Measurements from ENCODE around the gene LUC7L2.

LUC7L2 gene

GRCh38 chr7:139362302-139362701, 2.6 kb downstream of the LUC7L2 start:
- H3K9ac ChIP-seq, result no peak overlapping the region
- H2AFZ ChIP-seq (ENCODE audit: low read depth), result no peak overlapping the region
- peak overlapping the region; percentile 96 for H3K4me2 ChIP-seq
- no peak overlapping the region for H3K4me3 ChIP-seq (IDR thresholded peaks at IDR 0.05; ENCODE audit: insufficient read depth, low read depth, low read length)
- H3K79me2 ChIP-seq (ENCODE audit: insufficient read depth, low read depth), result peaks cover 72% of the 10 kb centered on the region
- no peaks in the 10 kb centered on the region for H3K27me3 ChIP-seq (ENCODE audit: insufficient read depth, low read depth)
- H3K27ac ChIP-seq, result no peak overlapping the region
- TF ChIP-seq CTCF (conservative IDR thresholded peaks at IDR 0.05; ENCODE audit: low read depth, low read length), result no peak
- H4K20me1 ChIP-seq (ENCODE audit: insufficient read depth), result peaks cover 34% of the 10 kb centered on the region
- H3K4me1 ChIP-seq (ENCODE audit: low read depth, poor library complexity, severe bottlenecking), result peaks cover 52% of the 10 kb centered on the region
- H3K36me3 ChIP-seq (ENCODE audit: insufficient read depth), result peaks cover 3% of the 10 kb centered on the region; the same call in 1 of the 2 replicates

- Histone ChIP-seq H3K4me3 (IDR thresholded peaks at IDR 0.05; ENCODE audit: insufficient read depth, low read depth, low read length) (no peak overlapping the region), H3K4me2 (peak overlapping the region; percentile 96; the same call in 1 of the 2 replicates)
Observed at GRCh38 chr7:139362981-139363380, 3.3 kb downstream of the LUC7L2 start.

GRCh38 chr7:139365336-139365735, 5.6 kb downstream of the LUC7L2 start:
- H3K36me3 ChIP-seq (ENCODE audit: insufficient read depth), result peaks cover 5% of the 10 kb centered on the region; the same call in 1 of the 2 replicates
- no peak overlapping the region for H3K27ac ChIP-seq
- H3K4me3 ChIP-seq (IDR thresholded peaks at IDR 0.05; ENCODE audit: insufficient read depth, low read depth, low read length), result no peak overlapping the region
- no peak for TF ChIP-seq CTCF (conservative IDR thresholded peaks at IDR 0.05; ENCODE audit: low read depth, low read length)
- H3K9ac ChIP-seq, result no peak overlapping the region
- H3K4me2 ChIP-seq, result no peak overlapping the region
- peaks cover 58% of the 10 kb centered on the region for H3K4me1 ChIP-seq (ENCODE audit: low read depth, poor library complexity, severe bottlenecking)
- peaks cover 63% of the 10 kb centered on the region for H4K20me1 ChIP-seq (ENCODE audit: insufficient read depth)
- peaks cover 100% of the 10 kb centered on the region for H3K79me2 ChIP-seq (ENCODE audit: insufficient read depth, low read depth)
- no peak overlapping the region for H2AFZ ChIP-seq (ENCODE audit: low read depth)
- H3K27me3 ChIP-seq (ENCODE audit: insufficient read depth, low read depth), result no peaks in the 10 kb centered on the region

More at GRCh38 chr7:139362981-139363380, 3.3 kb downstream of the LUC7L2 start:
- peaks cover 41% of the 10 kb centered on the region for H4K20me1 ChIP-seq (ENCODE audit: insufficient read depth)
- H3K9ac ChIP-seq, result no peak overlapping the region
- TF ChIP-seq CTCF (conservative IDR thresholded peaks at IDR 0.05; ENCODE audit: low read depth, low read length), result no peak
- H3K36me3 ChIP-seq (ENCODE audit: insufficient read depth), result peaks cover 5% of the 10 kb centered on the region; the same call in 1 of the 2 replicates
- H3K79me2 ChIP-seq (ENCODE audit: insufficient read depth, low read depth), result peaks cover 77% of the 10 kb centered on the region
- H3K27me3 ChIP-seq (ENCODE audit: insufficient read depth, low read depth), result no peaks in the 10 kb centered on the region
- no peak overlapping the region for H3K27ac ChIP-seq
- peaks cover 51% of the 10 kb centered on the region for H3K4me1 ChIP-seq (ENCODE audit: low read depth, poor library complexity, severe bottlenecking)
- H2AFZ ChIP-seq (ENCODE audit: low read depth), result no peak overlapping the region

GRCh38 chr7:139366400-139366799, 6.7 kb downstream of the LUC7L2 start:
- Histone ChIP-seq H3K27ac (no peak overlapping the region), H3K9ac (no peak overlapping the region), H3K79me2 (ENCODE audit: insufficient read depth, low read depth) (peaks cover 100% of the 10 kb centered on the region), H3K4me1 (ENCODE audit: low read depth, poor library complexity, severe bottlenecking) (peaks cover 53% of the 10 kb centered on the region), H2AFZ (ENCODE audit: low read depth) (no peak overlapping the region), H3K4me2 (no peak overlapping the region), H3K36me3 (ENCODE audit: insufficient read depth) (peaks cover 5% of the 10 kb centered on the region; the same call in 1 of the 2 replicates), H3K27me3 (ENCODE audit: insufficient read depth, low read depth) (no peaks in the 10 kb centered on the region), H4K20me1 (ENCODE audit: insufficient read depth) (peaks cover 71% of the 10 kb centered on the region), H3K4me3 (IDR thresholded peaks at IDR 0.05; ENCODE audit: insufficient read depth, low read depth, low read length) (no peak overlapping the region)
- no peak for TF ChIP-seq CTCF (conservative IDR thresholded peaks at IDR 0.05; ENCODE audit: low read depth, low read length)

Measured in KMS-11 (cell line).